GM18907 (cell line): ENCODE results near the gene ACTR3.

Source experiments
- ATAC-seq: cut with Tn5 transposase; IDR thresholded peaks from one replicate; pipeline ENCODE4 v1.9.1; 2021; ENCODE audit warnings: mild to moderate bottlenecking, moderate library complexity; ENCODE audit not compliant: unreplicated experiment

The ACTR3 gene

GRCh38 chr2:113996671-113997594 is 107.0 kb downstream of the ACTR3 start:
- ATAC-seq, result no peak

GRCh38 chr2:114001152-114001551 is 111.3 kb downstream of the ACTR3 start:
- no peak for ATAC-seq

DNA sequence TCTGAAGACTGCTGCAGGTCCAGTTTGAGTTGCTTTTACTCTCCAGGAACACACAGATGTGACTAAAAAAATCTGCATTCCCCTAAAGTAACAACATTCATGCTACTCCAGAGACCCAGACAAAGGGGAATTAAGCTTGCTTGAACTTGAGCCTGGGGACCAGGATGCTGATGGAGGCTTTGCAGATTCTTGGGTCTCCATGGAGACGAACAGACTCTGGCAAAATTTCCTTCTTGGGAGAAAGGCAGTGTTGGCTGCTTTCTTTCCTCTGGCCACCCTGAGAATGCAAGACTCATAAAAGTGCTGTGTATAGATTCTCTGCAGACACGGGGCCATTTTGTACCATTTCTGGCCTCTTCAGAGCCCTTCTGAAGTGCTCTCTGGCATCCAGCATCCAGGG is 112.0 kb downstream of the ACTR3 start:
- ATAC-seq, result no peak

GRCh38 chr2:114005110-114005783 is 115.4 kb downstream of the ACTR3 start:
- ATAC-seq, result no peak

DNA sequence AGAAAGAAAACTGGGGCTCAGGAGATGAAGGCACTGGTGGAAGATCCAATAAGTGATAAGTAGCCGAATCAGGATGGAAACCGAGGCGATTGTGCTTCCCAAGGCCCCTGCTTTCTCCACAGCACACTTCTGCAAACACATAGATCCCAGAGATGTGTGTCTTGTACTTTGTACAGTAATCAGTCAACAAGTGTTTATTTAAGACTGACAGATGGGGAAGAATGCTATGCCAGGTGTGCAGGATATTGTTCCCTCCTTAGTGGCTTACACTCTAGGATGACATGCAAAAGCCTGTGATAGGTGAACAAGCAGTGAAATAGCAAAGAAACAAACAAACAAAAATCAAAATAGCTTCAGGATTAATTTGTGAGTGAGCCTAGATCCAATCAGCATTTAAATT is 116.6 kb downstream of the ACTR3 start:
- no peak for ATAC-seq

- ATAC-seq, result no peak
These were observed 117.5 kb downstream of the ACTR3 start for GRCh38 chr2:114007436-114007835.

DNA sequence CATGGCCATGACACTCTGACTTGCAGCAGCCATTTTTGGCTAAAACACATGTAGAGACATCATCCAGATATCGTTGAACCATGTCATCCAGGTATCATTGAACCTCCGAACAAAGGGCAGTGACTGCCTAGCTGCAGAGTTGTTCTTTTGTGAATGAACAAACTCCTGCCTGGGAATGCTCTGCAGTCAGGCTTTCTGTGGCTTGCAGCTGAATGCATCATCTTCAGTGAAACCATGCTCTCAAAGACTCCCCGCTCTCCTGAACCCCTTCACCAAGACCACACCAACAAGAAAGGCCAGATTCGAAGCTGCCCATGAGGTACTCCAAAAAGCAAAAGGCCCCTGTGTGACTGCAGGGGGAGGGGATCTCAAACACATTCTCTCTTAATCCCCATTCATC is 118.8 kb downstream of the ACTR3 start:
- no peak for ATAC-seq

GRCh38 chr2:114009205-114009944 is 119.5 kb downstream of the ACTR3 start:
- no peak for ATAC-seq

- no peak for ATAC-seq
These were observed 120.1 kb downstream of the ACTR3 start for GRCh38 chr2:114010001-114010400.

DNA sequence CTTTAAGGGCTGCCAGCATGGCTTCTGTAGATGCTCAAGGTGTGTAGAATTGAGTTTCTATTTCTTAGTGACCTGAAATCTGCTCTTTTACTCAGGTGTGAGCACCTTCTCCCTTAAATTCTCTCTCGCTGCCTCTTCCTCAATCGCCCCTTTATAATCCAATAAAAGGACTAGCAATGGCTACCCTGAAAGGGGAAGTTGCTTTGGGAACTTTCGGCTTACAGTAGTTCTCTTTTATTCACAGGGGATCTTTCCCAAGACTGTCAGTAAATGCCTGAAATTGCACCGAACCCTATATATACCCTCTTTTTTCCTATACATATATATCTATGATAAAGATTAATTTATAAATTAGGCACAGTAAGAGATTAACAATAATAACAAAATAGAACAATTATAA is 121.8 kb downstream of the ACTR3 start:
- no peak for ATAC-seq
